GDM1 (cell line): ENCODE data around the gene IMPDH2.
A peak's percentile ranks its signal among the peaks of the same experiment; 100 is the strongest.

ENCODE experiments used
- DNase-seq: peaks from one replicate; lab custom pipeline; 2025; lab: John Stamatoyannopoulos, UW

IMPDH2 gene

GRCh38 chr3:49028673-49029562 is at the start of gene IMPDH2:
TSS of gene IMPDH2 (minus strand) at chr3:49029398. CDS start at chr3:49029350, 48 bp downstream.
- peak; percentile 93 for DNase-seq

- DNase-seq = no peak
Measured at GRCh38 chr3:49076646-49077045, 47.4 kb upstream of the IMPDH2 start.

- DNase-seq = no peak
Measured at GRCh38 chr3:49076116-49076515, 46.9 kb upstream of the IMPDH2 start.

GRCh38 chr3:49058011-49058410 is 28.8 kb upstream of the IMPDH2 start:
- no peak for DNase-seq

GRCh38 chr3:49057268-49057667 is 28.1 kb upstream of the IMPDH2 start:
- no peak for DNase-seq

GRCh38 chr3:49054344-49054862 is 25.2 kb upstream of the IMPDH2 start:
- no peak for DNase-seq

- no peak for DNase-seq
Measured at GRCh38 chr3:49053543-49053942, 24.3 kb upstream of the IMPDH2 start.

GRCh38 chr3:49035281-49035680 is 6.1 kb upstream of the IMPDH2 start:
- DNase-seq = no peak

- DNase-seq = no peak
Measured at GRCh38 chr3:49034650-49035049, 5.5 kb upstream of the IMPDH2 start.

- no peak for DNase-seq
Measured at GRCh38 chr3:49032646-49033304, 3.6 kb upstream of the IMPDH2 start.

GRCh38 chr3:49030321-49030720 is 1.1 kb upstream of the IMPDH2 start:
- no peak for DNase-seq

- DNase-seq = no peak
Measured at GRCh38 chr3:49029563-49029884, 326 bp upstream of the IMPDH2 start.

GRCh38 chr3:49028298-49028672 is 913 bp downstream of the IMPDH2 start:
- no peak for DNase-seq

GRCh38 chr3:49027634-49028033 is 1.6 kb downstream of the IMPDH2 start:
- DNase-seq = no peak

- no peak for DNase-seq
Measured at GRCh38 chr3:49026536-49026935, 2.7 kb downstream of the IMPDH2 start.

- DNase-seq = no peak
Measured at GRCh38 chr3:49025793-49026520, 3.2 kb downstream of the IMPDH2 start.

- DNase-seq = no peak
Measured at GRCh38 chr3:49025005-49025792, 4.0 kb downstream of the IMPDH2 start.

- no peak for DNase-seq
Measured at GRCh38 chr3:49024449-49024848, 4.7 kb downstream of the IMPDH2 start.

- DNase-seq = no peak
Measured at GRCh38 chr3:49023775-49024174, 5.4 kb downstream of the IMPDH2 start.

GRCh38 chr3:49022688-49023171 is 6.5 kb downstream of the IMPDH2 start:
- no peak for DNase-seq

GRCh38 chr3:49021813-49022687 is 7.1 kb downstream of the IMPDH2 start, which contains the start of gene NDUFAF3:
TSS of gene NDUFAF3 (plus strand) at chr3:49022121. CDS start at chr3:49022145, 24 bp downstream.
- DNase-seq = peak; percentile 82
